Neutrophil (primary cell): Measurements from ENCODE around the gene NFIA.

Experiments used
- H3K27ac ChIP-seq: fragments of 200-600 bp; sonication (generic); 2 replicates; pipeline ENCODE4 v1.5.1; 2016; ENCODE audit warnings: mild to moderate bottlenecking, moderate library complexity
- H3K27me3 ChIP-seq: fragments of 200-600 bp; sonication (generic); 2 replicates; pipeline ENCODE4 v1.6.0; 2016; ENCODE audit warnings: mild to moderate bottlenecking
- H3K36me3 ChIP-seq: fragments of 200-600 bp; sonication (generic); 2 replicates; pipeline ENCODE4 v1.5.1; 2017
- H3K4me1 ChIP-seq, 2 experiments: fragments of 200-600 bp in 1 of 2; sonication (generic) in 1 of 2; 1 replicate in 1 of 2; 2 replicates in 1 of 2; pipeline versions ENCODE4 v1.5.1 to v1.6.1; 2013 to 2016; ENCODE audit warnings: low read depth in 1 of 2, low read length in 1 of 2, mild to moderate bottlenecking in 1 of 2, moderate library complexity in 1 of 2; ENCODE audit not compliant: control insufficient read depth in 1 of 2, insufficient read depth in 1 of 2
- H3K4me3 ChIP-seq, 2 experiments: fragments of 200-600 bp in 1 of 2; sonication (generic) in 1 of 2; 1 replicate in 1 of 2; 2 replicates in 1 of 2; pipeline ENCODE4 v1.5.1; 2013 to 2016; ENCODE audit warnings: low read depth in 1 of 2, low read length in 1 of 2, mild to moderate bottlenecking in 1 of 2, moderate library complexity in 1 of 2
- H3K9me3 ChIP-seq: fragments of 200-600 bp; sonication (generic); 2 replicates; pipeline ENCODE4 v1.5.1; 2016
- CTCF ChIP-seq: fragments of 200-600 bp; sonication (generic); IDR thresholded peaks from 2 replicates; pipeline ENCODE4 v1.5.1; 2016; ENCODE audit warnings: antibody characterized with exemption

The NFIA gene

GRCh38 chr1:61457526-61458040, 375.2 kb downstream of the NFIA start:
- Histone ChIP-seq H3K4me1 (peaks cover 0 to 16% of the 10 kb centered on the region in 2 experiments), H3K4me3 (no peak overlapping the region), H3K36me3 (no peaks in the 10 kb centered on the region), H3K27ac (no peak overlapping the region), H3K9me3 (no peaks in the 10 kb centered on the region), H3K27me3 (no peaks in the 10 kb centered on the region)
- TF ChIP-seq CTCF = no peak

- Histone ChIP-seq H3K27ac (no peak overlapping the region), H3K36me3 (no peaks in the 10 kb centered on the region), H3K4me3 (no peak overlapping the region), H3K9me3 (no peaks in the 10 kb centered on the region), H3K27me3 (no peaks in the 10 kb centered on the region), H3K4me1 (peaks cover 0 to 11% of the 10 kb centered on the region in 2 experiments)
- TF ChIP-seq CTCF = no peak
Observed at GRCh38 chr1:61459345-61459744, 377.0 kb downstream of the NFIA start.

- Histone ChIP-seq H3K9me3 (no peaks in the 10 kb centered on the region), H3K4me1 (peaks cover 0 to 11% of the 10 kb centered on the region in 2 experiments), H3K36me3 (no peaks in the 10 kb centered on the region), H3K4me3 (no peak overlapping the region), H3K27ac (no peak overlapping the region), H3K27me3 (no peaks in the 10 kb centered on the region)
- no peak for TF ChIP-seq CTCF
Observed at GRCh38 chr1:61460191-61460590, 377.8 kb downstream of the NFIA start.

- no peak overlapping the region for H3K4me3 ChIP-seq
- no peaks in the 10 kb centered on the region for H3K36me3 ChIP-seq
- no peaks in the 10 kb centered on the region for H3K27me3 ChIP-seq
- peaks cover 0 to 5% of the 10 kb centered on the region in 2 experiments for H3K4me1 ChIP-seq
- no peak overlapping the region for H3K27ac ChIP-seq
- no peaks in the 10 kb centered on the region for H3K9me3 ChIP-seq
- TF ChIP-seq CTCF = no peak
Observed at GRCh38 chr1:61461406-61462384, 379.3 kb downstream of the NFIA start.

GRCh38 chr1:61462628-61463027, 380.3 kb downstream of the NFIA start:
- Histone ChIP-seq H3K27ac (no peak overlapping the region), H3K4me1 (peaks cover 0 to 3% of the 10 kb centered on the region in 2 experiments), H3K9me3 (no peaks in the 10 kb centered on the region), H3K36me3 (no peaks in the 10 kb centered on the region), H3K4me3 (no peak overlapping the region), H3K27me3 (no peaks in the 10 kb centered on the region)
- TF ChIP-seq CTCF = no peak
